Glutamatergic neuron (in vitro differentiated cells): ENCODE data around the gene NSD1. TPM values are rescaled to one million over a fixed set of nuclear protein-coding genes. Genes with fewer than 3 reads are reported as not detected.
A peak's percentile ranks its signal among the peaks of the same experiment; 100 is the strongest.

Experiments used
- DNase-seq: peaks from one replicate; pipeline ENCODE4 v3.0.0; 2022
- H3K27ac Mint-ChIP-seq: one replicate; pipeline ENCODE4 v1.8.0; 2020; ENCODE audit warnings: mild to moderate bottlenecking, mixed read lengths, inconsistent platforms; ENCODE audit not compliant: unreplicated experiment
- H3K27me3 Mint-ChIP-seq: one replicate; pipeline ENCODE4 v1.8.0; 2020; ENCODE audit warnings: mild to moderate bottlenecking, moderate library complexity, mixed read lengths, inconsistent platforms; ENCODE audit not compliant: unreplicated experiment
- H3K36me3 Mint-ChIP-seq: one replicate; pipeline ENCODE4 v1.8.0; 2020; ENCODE audit warnings: mild to moderate bottlenecking, mixed read lengths, inconsistent platforms; ENCODE audit not compliant: unreplicated experiment
- H3K4me1 Mint-ChIP-seq: one replicate; pipeline ENCODE4 v1.8.0; 2020; ENCODE audit warnings: mild to moderate bottlenecking, low read depth, mixed read lengths, inconsistent platforms; ENCODE audit not compliant: unreplicated experiment
- H3K4me3 Mint-ChIP-seq: one replicate; pipeline ENCODE4 v1.8.0; 2020; ENCODE audit warnings: mild to moderate bottlenecking, mixed read lengths, inconsistent platforms; ENCODE audit not compliant: unreplicated experiment
- H3K9me3 Mint-ChIP-seq: one replicate; pipeline ENCODE4 v1.8.0; 2020; ENCODE audit warnings: mild to moderate bottlenecking, moderate library complexity, mixed read lengths, inconsistent platforms; ENCODE audit not compliant: unreplicated experiment
- total RNA-seq: library from RNA; stranded (reverse); fragmentation: NEBNext Ultra II Directional; extraction: Animal tissue kit (Norgen Biotek cat#: 25700); gene quantifications from one replicate; pipeline ENCODE4 v1.2.1, GENCODE V29; 2021; ENCODE audit not compliant: unreplicated experiment
- TF ChIP-seq, protein P1 (sequence below): fragments of 200-600 bp; sonication (generic); IDR thresholded peaks from one replicate; pipeline ENCODE4 v1.5.0; 2021; ENCODE audit not compliant: partially characterized antibody, unreplicated experiment

The NSD1 gene
- total RNA-seq, 1 donor from 2014 or later, result 151 TPM

DNA sequence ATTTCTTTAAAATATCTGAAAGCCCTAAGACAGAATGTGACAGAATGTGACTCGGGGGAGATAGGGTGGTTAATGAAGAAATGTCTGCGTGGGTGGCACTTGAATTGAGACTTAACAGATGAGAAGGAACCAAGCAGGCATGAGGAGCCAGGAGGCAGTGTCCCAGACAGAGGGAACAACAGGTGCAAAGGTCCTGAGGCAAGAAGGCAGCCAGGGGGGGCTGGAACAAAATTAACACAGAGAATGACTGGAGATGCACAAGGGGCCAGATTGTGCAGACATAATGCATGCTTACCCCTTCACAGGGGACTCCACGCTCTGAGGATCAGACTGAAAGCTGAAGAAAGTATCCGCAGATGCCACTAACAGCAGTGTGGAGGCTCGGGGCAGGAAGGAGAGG is 216.2 kb downstream of the NSD1 start:
- Mint-ChIP-seq H3K9me3 (peaks cover 4% of the 10 kb centered on the region), H3K27me3 (peaks cover 2% of the 10 kb centered on the region), H3K4me3 (peak overlapping the region; percentile 75), H3K4me1 (peaks cover 10% of the 10 kb centered on the region), H3K27ac (no peak overlapping the region), H3K36me3 (no peaks in the 10 kb centered on the region)
- no peak for DNase-seq
- TF ChIP-seq, protein P1, sequence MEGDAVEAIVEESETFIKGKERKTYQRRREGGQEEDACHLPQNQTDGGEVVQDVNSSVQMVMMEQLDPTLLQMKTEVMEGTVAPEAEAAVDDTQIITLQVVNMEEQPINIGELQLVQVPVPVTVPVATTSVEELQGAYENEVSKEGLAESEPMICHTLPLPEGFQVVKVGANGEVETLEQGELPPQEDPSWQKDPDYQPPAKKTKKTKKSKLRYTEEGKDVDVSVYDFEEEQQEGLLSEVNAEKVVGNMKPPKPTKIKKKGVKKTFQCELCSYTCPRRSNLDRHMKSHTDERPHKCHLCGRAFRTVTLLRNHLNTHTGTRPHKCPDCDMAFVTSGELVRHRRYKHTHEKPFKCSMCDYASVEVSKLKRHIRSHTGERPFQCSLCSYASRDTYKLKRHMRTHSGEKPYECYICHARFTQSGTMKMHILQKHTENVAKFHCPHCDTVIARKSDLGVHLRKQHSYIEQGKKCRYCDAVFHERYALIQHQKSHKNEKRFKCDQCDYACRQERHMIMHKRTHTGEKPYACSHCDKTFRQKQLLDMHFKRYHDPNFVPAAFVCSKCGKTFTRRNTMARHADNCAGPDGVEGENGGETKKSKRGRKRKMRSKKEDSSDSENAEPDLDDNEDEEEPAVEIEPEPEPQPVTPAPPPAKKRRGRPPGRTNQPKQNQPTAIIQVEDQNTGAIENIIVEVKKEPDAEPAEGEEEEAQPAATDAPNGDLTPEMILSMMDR, result no peak

Other genes with a start within 250 kb of the NSD1 start
- not detected for gene HK3, start 234.4 kb upstream of the NSD1 start, total RNA-seq
- gene UIMC1, start 127.0 kb upstream of the NSD1 start, total RNA-seq, result 38.5 TPM
- 18.2 TPM for gene ZNF346, start 111.1 kb upstream of the NSD1 start, total RNA-seq
- 5.2 TPM for gene FGFR4, start 46.9 kb upstream of the NSD1 start, total RNA-seq
- gene RAB24, start 169.9 kb downstream of the NSD1 start, total RNA-seq, result 13.5 TPM
- gene PRELID1, start 170.0 kb downstream of the NSD1 start, total RNA-seq, result 88.2 TPM
- gene MXD3, start 178.1 kb downstream of the NSD1 start, total RNA-seq, result 17.3 TPM
- gene LMAN2, start 217.9 kb downstream of the NSD1 start, total RNA-seq, result 75.6 TPM
- gene RGS14, start 224.2 kb downstream of the NSD1 start, total RNA-seq, result 15.9 TPM